Measurements from ENCODE around the gene YBEY.

Gene YBEY

DNA sequence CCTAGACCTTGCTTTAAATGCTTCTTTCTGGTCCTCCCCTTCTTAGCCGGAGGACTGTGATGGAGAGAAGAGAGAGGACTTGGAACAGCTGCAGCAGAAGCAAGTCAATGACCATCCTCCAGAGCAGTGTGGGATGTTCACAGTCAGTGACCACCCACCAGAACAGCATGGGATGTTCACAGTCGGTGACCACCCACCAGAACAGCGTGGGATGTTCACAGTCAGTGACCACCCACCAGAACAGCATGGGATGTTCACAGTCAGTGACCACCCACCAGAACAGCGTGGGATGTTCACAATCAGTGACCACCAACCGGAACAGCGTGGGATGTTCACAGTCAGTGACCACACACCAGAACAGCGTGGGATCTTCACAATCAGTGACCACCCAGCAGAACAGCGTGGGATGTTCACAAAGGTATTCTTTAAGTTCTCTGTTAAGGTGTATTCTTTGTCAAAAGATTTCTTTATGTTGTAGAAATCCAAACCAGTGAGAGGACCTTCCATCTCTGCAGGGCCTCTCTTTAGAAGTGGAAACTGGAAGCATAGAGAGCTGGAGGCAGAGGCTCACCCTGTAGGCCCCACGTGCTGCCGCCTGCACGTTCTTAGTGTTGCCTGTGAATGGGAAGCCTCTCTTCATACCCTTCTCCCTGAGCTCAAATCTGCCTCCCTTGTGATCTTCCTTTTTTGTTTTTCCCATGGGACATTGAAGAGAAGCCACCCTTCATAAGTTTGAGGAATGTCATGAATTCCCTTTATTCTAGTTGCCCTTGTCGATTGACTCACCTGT lies 48.4 kb downstream of the YBEY start:
- DNase-seq, result no peak

DNA sequence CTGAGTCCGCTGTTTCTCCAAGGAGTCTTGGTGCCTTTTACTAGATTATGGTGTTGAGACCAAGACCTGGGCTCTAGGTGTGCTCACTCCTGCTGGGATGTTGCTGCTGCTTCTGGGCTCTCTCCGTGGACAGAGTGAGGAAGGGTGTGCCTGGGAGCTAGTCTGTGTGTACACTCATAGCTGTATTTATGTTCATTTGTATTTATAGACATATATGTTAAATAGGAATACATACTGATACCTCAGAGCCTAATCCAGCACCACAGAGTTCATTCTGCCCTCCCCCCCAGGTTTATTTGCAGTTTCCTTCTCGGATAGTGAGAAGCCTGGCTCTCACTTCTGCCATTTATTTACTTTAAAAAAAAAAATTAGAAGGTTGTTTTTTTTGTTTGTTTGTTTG lies 50.5 kb downstream of the YBEY start:
- DNase-seq, result no peak

DNA sequence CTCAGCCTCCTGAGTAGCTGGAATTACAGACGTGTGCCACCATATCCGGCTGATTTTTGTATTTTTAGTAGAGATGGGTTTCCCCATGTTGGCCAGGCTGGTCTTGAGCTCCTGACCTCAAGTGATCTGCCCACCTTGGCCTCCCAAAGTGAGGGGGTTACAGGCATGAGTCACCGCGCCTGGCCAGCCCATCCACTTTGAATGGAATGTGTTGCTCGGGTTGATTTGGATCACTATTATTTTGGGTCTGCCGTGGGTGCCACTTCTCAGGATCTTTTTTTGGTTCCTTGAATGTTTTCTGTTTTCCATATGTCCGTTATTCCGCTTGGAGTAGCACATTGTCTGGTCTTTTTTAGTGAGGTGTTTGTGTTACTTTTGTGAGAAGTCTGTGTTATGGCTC lies 54.9 kb downstream of the YBEY start:
- no peak for DNase-seq

DNA sequence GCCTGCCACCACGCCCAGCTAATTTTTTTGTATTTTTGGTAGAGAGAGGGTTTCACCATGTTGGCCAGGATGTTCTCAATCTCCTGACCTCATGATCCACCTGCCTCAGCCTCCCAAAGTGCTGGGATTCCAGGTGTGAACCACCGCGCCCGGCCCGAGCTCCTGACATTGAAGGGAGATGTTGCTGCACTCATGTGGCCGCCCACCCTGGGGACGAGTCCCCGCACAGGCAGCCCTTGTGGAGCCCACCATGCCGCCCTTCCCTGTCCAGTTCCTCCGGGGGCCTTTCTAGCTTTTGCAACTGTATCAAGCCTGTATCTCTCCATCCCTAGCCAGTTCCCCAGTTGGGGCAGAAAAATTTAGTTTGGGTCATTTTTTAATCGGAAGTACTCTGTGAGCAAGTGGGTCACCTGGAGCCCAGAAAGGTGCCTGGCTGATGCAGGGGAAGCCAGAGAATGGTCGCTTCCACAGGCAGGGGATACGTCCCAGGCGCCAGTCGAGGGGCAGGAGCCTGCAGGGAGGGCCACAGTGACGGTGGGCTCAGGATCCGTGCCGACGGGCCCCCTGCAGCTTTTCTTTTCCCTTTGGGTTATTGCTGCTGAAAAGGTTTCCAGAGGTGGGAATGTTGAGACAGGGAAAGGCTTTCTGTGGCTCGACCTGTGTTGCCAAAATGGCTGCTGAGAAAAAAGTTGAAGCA lies 58.2 kb downstream of the YBEY start:
- no peak for DNase-seq

DNA sequence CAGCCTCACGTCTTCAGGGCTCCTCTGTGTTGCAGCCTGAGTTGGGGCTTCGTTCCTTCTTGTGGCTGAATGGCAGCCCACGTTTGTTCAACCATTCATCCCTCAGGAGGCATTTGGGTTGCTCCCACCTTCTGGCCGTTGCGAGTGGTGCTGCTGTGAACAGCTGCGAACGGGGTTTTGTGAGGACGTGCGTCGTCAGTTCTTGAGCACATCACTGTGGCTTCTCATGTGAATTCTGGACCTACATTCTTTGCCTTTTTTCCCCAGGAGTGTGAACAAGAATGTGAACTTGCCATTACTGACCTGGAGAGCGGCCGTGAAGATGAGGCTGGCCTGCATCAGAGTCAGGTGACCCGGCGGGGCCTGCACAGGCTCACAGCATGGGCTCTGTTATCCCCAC lies 59.7 kb downstream of the YBEY start:
- no peak for DNase-seq

DNA sequence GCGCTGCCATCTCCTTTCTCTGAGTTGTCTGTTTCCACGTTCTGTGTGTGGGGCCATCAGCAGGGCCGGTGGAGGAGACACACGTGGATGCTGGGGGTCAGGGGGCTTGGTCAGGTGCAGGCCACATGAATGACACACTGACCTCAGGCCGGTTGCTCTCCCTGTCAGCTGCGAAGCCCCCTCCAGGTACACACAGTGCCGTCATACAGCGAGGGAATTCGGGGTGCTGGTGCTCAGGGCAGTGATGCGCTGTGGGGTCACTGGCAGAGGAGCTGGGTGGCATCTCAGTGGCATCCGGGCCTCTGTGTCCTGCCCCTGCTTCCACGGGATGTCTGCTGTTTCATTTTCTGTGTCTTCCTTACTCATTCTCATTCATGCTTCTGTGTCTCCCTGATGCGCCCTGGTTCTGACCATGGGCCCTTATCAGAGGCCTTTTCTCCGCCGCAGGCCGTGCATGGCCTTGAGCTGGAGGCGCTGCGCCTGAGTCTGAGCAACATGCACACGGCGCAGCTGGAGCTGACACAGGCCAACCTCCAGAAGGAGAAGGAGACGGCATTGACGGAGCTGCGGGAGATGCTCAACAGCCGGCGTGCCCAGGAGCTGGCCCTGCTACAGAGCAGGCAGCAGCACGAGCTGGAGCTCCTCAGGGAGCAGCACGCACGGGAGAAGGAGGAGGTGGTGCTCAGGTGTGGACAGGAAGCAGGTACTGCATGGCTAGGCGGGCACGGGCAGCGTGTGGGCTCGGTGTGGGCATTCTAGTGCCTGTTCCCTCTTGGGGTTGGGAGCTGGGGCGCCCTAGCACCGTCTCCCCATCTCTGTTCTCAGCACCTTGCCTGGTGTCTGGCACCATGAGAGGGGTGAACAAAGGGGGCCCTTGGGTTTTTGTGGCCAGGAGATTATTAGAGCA lies 60.4 kb downstream of the YBEY start:
- no peak for DNase-seq

DNA sequence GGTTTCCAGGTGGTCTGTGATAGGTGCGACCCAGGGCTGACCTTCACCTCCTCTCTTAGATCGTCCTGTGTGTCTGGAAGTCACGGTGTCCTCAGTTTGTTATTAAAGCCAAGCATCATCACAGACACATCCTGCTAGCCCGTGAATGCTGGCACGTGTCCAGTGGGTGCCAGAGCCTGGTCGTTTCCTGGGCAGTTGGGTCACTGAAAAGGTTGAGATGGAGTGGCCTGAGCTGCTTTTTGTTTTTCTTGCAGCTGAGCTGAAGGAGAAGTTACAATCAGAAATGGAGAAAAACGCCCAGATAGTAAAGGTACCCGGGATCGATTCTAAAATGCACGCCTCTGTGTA lies 61.0 kb downstream of the YBEY start:
- DNase-seq, result no peak

Data from activated CD4-positive, CD25-positive, alpha-beta regulatory T cell (primary cell).